ENCODE data around the gene LILRB1.
"Not testable (repeated sequence)": the region's sequence is repeated elsewhere in the genome, so short reads cannot be mapped to it uniquely, and the experiment has no call there.

LILRB1 gene

DNA sequence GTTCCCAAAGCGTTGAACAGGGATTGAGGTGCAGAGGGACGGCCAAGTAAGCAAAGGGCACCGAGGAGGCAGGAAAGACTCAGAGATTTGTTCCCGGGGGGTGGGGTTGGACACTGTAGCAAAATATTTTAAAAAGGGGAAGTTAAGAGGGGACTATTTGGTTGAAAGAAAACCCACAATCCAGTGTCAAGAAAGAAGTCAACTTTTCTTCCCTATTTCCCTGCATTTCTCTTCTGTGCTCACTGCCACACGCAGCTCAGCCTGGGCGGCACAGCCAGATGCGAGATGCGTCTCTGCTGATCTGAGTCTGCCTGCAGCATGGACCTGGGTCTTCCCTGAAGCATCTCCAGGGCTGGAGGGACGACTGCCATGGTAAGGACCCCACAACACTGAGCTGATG, at the start of gene LILRB1:
LILRB1 (plus strand) TSS at position 223 of the 400 bp plus-strand sequence. CDS start 590 bp downstream, outside the sequence.
- not testable (repeated sequence) for DNase-seq (ENCODE audit: low spot score)

GRCh38 chr19:54586397-54586796, 43.9 kb upstream of the LILRB1 start:
- no peak for DNase-seq (ENCODE audit: low spot score)

- no peak for DNase-seq (ENCODE audit: low spot score)
These were observed 43.3 kb upstream of the LILRB1 start for GRCh38 chr19:54587026-54587425.

DNA sequence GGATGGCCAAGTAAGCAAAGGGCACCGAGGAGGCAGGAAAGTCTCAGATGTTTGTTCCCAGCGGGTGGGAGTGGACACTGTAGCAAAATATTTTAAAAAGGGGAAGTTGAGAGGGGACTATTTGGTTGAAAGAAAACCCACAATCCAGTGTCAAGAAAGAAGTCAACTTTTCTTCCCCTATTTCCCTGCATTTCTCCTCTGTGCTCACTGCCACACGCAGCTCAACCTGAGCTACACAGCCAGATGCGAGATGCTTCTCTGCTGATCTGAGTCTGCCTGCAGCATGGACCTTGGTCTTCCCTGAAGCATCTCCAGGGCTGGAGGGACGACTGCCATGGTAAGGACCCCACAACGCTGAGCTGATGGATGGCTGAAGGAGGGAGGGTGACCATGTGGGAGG, 36.8 kb upstream of the LILRB1 start, which contains the start of gene LILRA1:
LILRA1 (plus strand) TSS at position 188 of the 400 bp plus-strand sequence. CDS start 613 bp downstream, outside the sequence.
- not testable (repeated sequence) for DNase-seq (ENCODE audit: low spot score)

- not testable (repeated sequence) for DNase-seq (ENCODE audit: low spot score)
These were observed 36.2 kb upstream of the LILRB1 start for GRCh38 chr19:54593931-54594626.

- no peak for DNase-seq (ENCODE audit: low spot score)
These were observed 35.5 kb upstream of the LILRB1 start for GRCh38 chr19:54594737-54595136.

DNA sequence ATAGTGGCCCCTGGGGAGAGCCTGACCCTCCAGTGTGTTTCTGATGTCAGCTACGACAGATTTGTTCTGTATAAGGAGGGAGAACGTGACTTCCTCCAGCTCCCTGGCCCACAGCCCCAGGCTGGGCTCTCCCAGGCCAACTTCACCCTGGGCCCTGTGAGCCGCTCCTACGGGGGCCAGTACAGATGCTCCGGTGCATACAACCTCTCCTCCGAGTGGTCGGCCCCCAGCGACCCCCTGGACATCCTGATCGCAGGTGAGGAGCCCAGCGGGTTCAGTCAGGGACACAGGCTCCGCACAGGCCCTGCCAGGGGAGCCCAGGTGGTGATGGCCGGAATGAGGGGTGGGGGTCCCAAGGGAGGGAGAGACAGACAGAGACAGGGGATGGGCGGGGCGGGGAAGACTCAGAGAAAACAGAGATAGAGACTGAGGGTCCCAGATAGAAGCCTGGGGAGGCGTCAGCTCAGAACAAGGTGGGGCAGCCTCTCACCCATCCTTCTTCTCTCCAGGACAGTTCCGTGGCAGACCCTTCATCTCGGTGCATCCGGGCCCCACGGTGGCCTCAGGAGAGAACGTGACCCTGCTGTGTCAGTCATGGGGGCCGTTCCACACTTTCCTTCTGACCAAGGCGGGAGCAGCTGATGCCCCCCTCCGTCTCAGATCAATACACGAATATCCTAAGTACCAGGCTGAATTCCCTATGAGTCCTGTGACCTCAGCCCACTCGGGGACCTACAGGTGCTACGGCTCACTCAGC, 34.4 kb upstream of the LILRB1 start:
- not testable (repeated sequence) for DNase-seq (ENCODE audit: low spot score)

DNA sequence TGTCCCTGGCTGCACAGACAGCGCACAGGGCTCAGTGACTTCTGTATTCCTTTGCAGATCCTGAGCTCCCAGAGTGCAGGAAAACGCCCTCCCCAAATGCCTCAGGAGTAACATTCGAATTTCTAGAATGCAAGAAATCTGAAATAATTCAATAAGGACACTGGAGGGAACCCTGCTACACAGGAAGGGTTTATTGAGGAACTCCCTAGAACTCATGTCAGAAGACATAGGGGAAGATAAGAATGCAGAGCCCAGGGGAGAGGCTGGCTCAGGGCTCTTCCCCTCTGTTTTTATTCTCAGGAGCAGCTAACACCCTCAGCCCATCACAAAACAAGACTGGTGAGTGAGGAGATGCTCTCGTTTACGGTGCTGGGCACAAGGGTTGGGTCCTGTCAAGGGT, 30.1 kb upstream of the LILRB1 start:
- no peak for DNase-seq (ENCODE audit: low spot score)

- DNase-seq (ENCODE audit: low spot score) = no peak
These were observed 24.1 kb upstream of the LILRB1 start for GRCh38 chr19:54606230-54606629.

- no peak for DNase-seq (ENCODE audit: low spot score)
These were observed 23.1 kb upstream of the LILRB1 start for GRCh38 chr19:54606891-54607784.

GRCh38 chr19:54607785-54608150, 22.5 kb upstream of the LILRB1 start:
- DNase-seq (ENCODE audit: low spot score) = no peak

GRCh38 chr19:54608205-54608604, 22.1 kb upstream of the LILRB1 start:
- DNase-seq (ENCODE audit: low spot score) = no peak

GRCh38 chr19:54608792-54609191, 21.5 kb upstream of the LILRB1 start:
- no peak for DNase-seq (ENCODE audit: low spot score)

GRCh38 chr19:54609356-54609791, 20.9 kb upstream of the LILRB1 start:
- DNase-seq (ENCODE audit: low spot score) = no peak

DNA sequence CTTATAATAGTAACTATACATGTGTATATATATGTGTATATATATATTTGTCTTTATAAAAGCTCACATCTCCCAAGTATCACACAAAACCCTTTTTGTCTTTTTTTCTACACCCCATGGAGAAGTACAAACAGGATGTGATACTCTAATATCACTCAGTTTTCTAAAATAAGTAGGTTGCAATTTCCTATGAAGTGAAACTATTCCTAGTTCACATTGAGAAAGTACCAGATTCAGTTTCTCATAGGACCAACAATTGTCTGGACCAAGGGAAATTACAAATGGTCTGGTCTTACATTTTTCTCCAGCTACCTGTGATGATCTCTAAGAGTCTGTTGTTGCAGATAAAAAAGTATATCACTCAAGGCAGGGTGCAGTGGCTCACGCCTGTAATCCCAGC, 17.9 kb upstream of the LILRB1 start:
- DNase-seq (ENCODE audit: low spot score) = no peak

DNA sequence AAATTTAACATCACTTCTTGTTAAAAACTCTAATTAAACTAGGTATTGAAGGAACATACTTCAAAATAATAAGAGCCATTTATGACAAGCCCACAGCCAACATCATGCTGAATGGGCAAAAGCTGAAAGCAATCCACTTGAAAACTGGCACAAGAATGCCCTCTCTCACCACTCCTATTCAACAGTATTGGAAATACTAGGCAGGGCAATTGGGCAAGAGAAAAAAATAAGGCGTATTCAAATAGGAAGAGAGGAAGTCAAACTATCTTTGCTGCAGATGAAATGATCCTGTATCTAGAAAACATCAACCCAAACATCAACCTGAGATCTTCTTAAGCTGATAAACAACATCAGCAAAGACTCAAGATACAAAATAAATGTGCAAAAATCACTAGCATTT, 15.6 kb upstream of the LILRB1 start:
- no peak for DNase-seq (ENCODE audit: low spot score)

GRCh38 chr19:54616057-54616456, 14.2 kb upstream of the LILRB1 start:
- DNase-seq (ENCODE audit: low spot score) = no peak

- no peak for DNase-seq (ENCODE audit: low spot score)
These were observed 13.3 kb upstream of the LILRB1 start for GRCh38 chr19:54616821-54617560.

GRCh38 chr19:54620464-54620863, 9.8 kb upstream of the LILRB1 start:
- no peak for DNase-seq (ENCODE audit: low spot score)

DNA sequence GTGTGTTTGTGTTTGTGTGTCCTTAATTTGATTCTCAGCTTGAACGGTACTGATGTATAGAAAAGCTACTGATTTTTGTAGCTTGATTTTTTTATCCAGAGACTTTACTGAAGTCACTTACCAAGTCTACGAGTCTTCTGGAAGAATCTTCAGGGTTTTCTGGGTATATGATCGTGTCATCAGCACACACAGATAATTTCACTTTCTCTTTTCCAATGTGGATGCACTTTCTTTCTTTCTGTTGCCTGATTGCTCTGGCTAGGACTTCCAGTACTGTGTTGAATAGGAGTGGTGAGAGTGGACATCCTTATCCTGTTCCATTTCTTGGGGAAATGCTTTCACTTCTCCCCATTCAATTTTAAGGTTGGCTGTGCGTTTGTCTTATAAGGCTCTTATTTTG, 7.9 kb upstream of the LILRB1 start:
- DNase-seq (ENCODE audit: low spot score) = no peak

- not testable (repeated sequence) for DNase-seq (ENCODE audit: low spot score)
These were observed 6.0 kb upstream of the LILRB1 start for GRCh38 chr19:54624234-54624633.

Data from CD4-positive, alpha-beta T cell treated with Interleukin-2 at 100 ng/mL for 4 hours (primary cell).